Prostate gland (tissue), 2 donors: Measurements from ENCODE around the gene SNAPC4. TPM values are rescaled to one million over a fixed set of nuclear protein-coding genes. Genes with fewer than 3 reads are reported as not detected.
"Not testable (repeated sequence)": the region's sequence is repeated elsewhere in the genome, so short reads cannot be mapped to it uniquely, and the experiment has no call there.

Experiments
- DNase-seq: peaks from one replicate; pipeline ENCODE4 v3.0.0-alpha.2; 2019; ENCODE audit warnings: low spot score
- H3K27ac ChIP-seq, 2 donors: fragments of 200-600 bp; sonication (generic); 2 replicates each; pipeline ENCODE4 v1.5.1; 2017 to 2019
- H3K27me3 ChIP-seq: fragments of 200-600 bp; sonication (generic); replicated peaks from 2 replicates; pipeline ENCODE4 v1.5.1; 2019; ENCODE audit not compliant: insufficient read depth
- H3K36me3 ChIP-seq, 2 donors: fragments of 200-600 bp; sonication (generic); 1 replicate in 1 of 2; 2 replicates in 1 of 2; pipeline versions ENCODE4 v1.5.1 to v1.8.1; 2017 to 2019
- H3K4me1 ChIP-seq: fragments of 200-600 bp; sonication (generic); replicated peaks from 2 replicates; pipeline ENCODE4 v1.5.1; 2019
- H3K4me3 ChIP-seq, 2 donors: fragments of 200-600 bp; sonication (generic); 2 replicates each; pipeline ENCODE4 v1.5.1; 2017 to 2019
- H3K9me3 ChIP-seq: fragments of 200-600 bp; sonication (generic); 2 replicates; pipeline ENCODE4 v1.5.1; 2017
- CTCF ChIP-seq, 4 experiments: fragments of 200-600 bp in 2 of 4; fragments of 450-650 bp in 2 of 4; sonication (generic) in 2 of 4; IDR thresholded peaks; 1 replicate in 3 of 4; 2 replicates in 1 of 4; pipeline ENCODE4 v1.5.1; 2016 to 2019; ENCODE audit warnings: antibody characterized with exemption in 4 of 4, mild to moderate bottlenecking in 2 of 4, moderate library complexity in 2 of 4
- POLR2A ChIP-seq: fragments of 450-650 bp; IDR thresholded peaks from one replicate; pipeline ENCODE4 v1.6.1; 2016; ENCODE audit warnings: antibody characterized with exemption, mild to moderate bottlenecking
- POLR2AphosphoS5 ChIP-seq: sonication (generic); formaldehyde crosslinking; IDR thresholded peaks from one replicate; pipeline ENCODE4 v1.6.1; 2017; ENCODE audit warnings: antibody characterized with exemption
- WGBS: methylation state at CpG from one replicate; pipeline ENCODE4 v1.1.5; 2018; 5-methylcytosine and 5-hydroxymethylcytosine counted together
- intact Hi-C: fragments of 100-400 bp; cut with DNase I; formaldehyde crosslinking; loops from one replicate; pipeline ENCODE4 v1.14.2; 2022
- total RNA-seq, 2 donors: library from RNA; depleted of rRNA; stranded (reverse); fragments of >200 nt; gene quantifications; one replicate each; pipeline ENCODE4 v1.1.0, GENCODE V29; 2016

Gene SNAPC4
- total RNA-seq, 2 donors from 2014 or later, result 8.6 to 22.2 TPM

GRCh38 chr9:136353088-136353487 is 46.9 kb downstream of the SNAPC4 start:
- WGBS, result 84% methylated on average over 11 of the region's 11 CpGs

GRCh38 chr9:136352682-136353081 is 47.3 kb downstream of the SNAPC4 start:
- H3K4me3 ChIP-seq, result no peak overlapping the region
- no peak overlapping the region for H3K27ac ChIP-seq
- WGBS, result 58% methylated on average over 13 of the region's 16 CpGs
- H3K27me3 ChIP-seq, result no peaks in the 10 kb centered on the region
- no peaks in the 10 kb centered on the region for H3K36me3 ChIP-seq
- no peak for DNase-seq
- H3K4me1 ChIP-seq, result no peaks in the 10 kb centered on the region
- intact Hi-C loops, result no loop called here
- TF ChIP-seq CTCF (IDR thresholded peaks at IDR 0.05) (no peak), POLR2AphosphoS5 (no peak), POLR2A (no peak)
- H3K9me3 ChIP-seq, result no peaks in the 10 kb centered on the region

More at GRCh38 chr9:136353088-136353487, 46.9 kb downstream of the SNAPC4 start:
- Histone ChIP-seq H3K9me3 (no peaks in the 10 kb centered on the region), H3K27me3 (no peaks in the 10 kb centered on the region), H3K27ac (no peak overlapping the region), H3K36me3 (no peaks in the 10 kb centered on the region), H3K4me3 (no peak overlapping the region), H3K4me1 (no peaks in the 10 kb centered on the region)
- intact Hi-C loops, result no loop called here
- TF ChIP-seq POLR2A (no peak), CTCF (IDR thresholded peaks at IDR 0.05) (no peak), POLR2AphosphoS5 (no peak)
- no peak for DNase-seq

GRCh38 chr9:136351868-136352267 is 48.1 kb downstream of the SNAPC4 start:
- intact Hi-C loops, H3K27ac ChIP-seq, H3K9me3 ChIP-seq, DNase-seq, H3K4me3 ChIP-seq, H3K27me3 ChIP-seq, H3K4me1 ChIP-seq, H3K36me3 ChIP-seq: not testable (repeated sequence)
- 94% methylated on average over 8 of the region's 24 CpGs for WGBS

- no peaks in the 10 kb centered on the region for H3K27me3 ChIP-seq
- TF ChIP-seq CTCF (IDR thresholded peaks at IDR 0.05), result no peak
- no peaks in the 10 kb centered on the region for H3K9me3 ChIP-seq
- no peak for DNase-seq
- intact Hi-C loops, result no loop called here
- H3K36me3 ChIP-seq, result no peaks in the 10 kb centered on the region
- 81% methylated on average over 5 of the region's 11 CpGs for WGBS
- no peaks in the 10 kb centered on the region for H3K4me1 ChIP-seq
- no peak overlapping the region for H3K27ac ChIP-seq
- no peak overlapping the region for H3K4me3 ChIP-seq
Measured at GRCh38 chr9:136351252-136351800, 48.6 kb downstream of the SNAPC4 start.

Other genes starting within 250 kb of the SNAPC4 start
- 1 to 10 TPM in 1 of 2 donors, not detected in 1; 1.3 TPM for gene LHX3, start 195.0 kb downstream of the SNAPC4 start, total RNA-seq
- gene QSOX2, start 154.4 kb downstream of the SNAPC4 start, total RNA-seq, result 10 to 100 TPM in 1 of 2 donors, 1 to 10 TPM in 1; 4.3 to 12.2 TPM
- 1 to 10 TPM in 1 of 2 donors, not detected in 1; 1.2 TPM for gene CCDC187, start 96.1 kb downstream of the SNAPC4 start, total RNA-seq
- gene GPSM1, start 72.6 kb downstream of the SNAPC4 start, total RNA-seq, result 10 to 100 TPM; 11.3 to 89.2 TPM
- gene DNLZ, start 36.4 kb downstream of the SNAPC4 start, total RNA-seq, result 10 to 100 TPM; 37.6 to 64.3 TPM
- gene CARD9, start 26.5 kb downstream of the SNAPC4 start, total RNA-seq, result 1 to 10 TPM; 1.5 to 3.4 TPM
- 10 to 100 TPM; 19.9 to 52.5 TPM for gene ENTR1, start 10.4 kb upstream of the SNAPC4 start, total RNA-seq
- gene PMPCA, start 10.5 kb upstream of the SNAPC4 start, total RNA-seq, result 10 to 100 TPM; 29.2 to 58.7 TPM
- 10 to 100 TPM; 10.7 to 22.7 TPM for gene INPP5E, start 39.7 kb upstream of the SNAPC4 start, total RNA-seq
- gene SEC16A, start 82.9 kb upstream of the SNAPC4 start, total RNA-seq, result 100 to 1,000 TPM in 1 of 2 donors, 10 to 100 TPM in 1; 94.7 to 111 TPM
- gene NOTCH1, start 145.9 kb upstream of the SNAPC4 start, total RNA-seq, result 10 to 100 TPM; 38.0 to 63.3 TPM